WERI-Rb-1 (cell line): Measurements from ENCODE around the gene EDA.

ENCODE experiments used
- DNase-seq: peaks from one replicate; pipeline ENCODE4 v3.0.0-alpha.2; 2020
- H3K27ac ChIP-seq: fragments of 250-450 bp; sonication (Bioruptor Pico); 2 replicates; pipeline ENCODE4 v1.5.1; 2020; ENCODE audit warnings: mild to moderate bottlenecking, moderate library complexity
- H3K27me3 ChIP-seq: fragments of 250-450 bp; sonication (Bioruptor Pico); 2 replicates; pipeline ENCODE4 v1.5.1; 2021; ENCODE audit warnings: mild to moderate bottlenecking, low read depth, moderate library complexity; ENCODE audit not compliant: insufficient read depth, severe bottlenecking
- H3K36me3 ChIP-seq: fragments of 250-450 bp; sonication (Bioruptor Pico); 2 replicates; pipeline ENCODE4 v1.5.1; 2020; ENCODE audit warnings: mild to moderate bottlenecking, moderate library complexity
- H3K4me3 ChIP-seq: 2 replicates; pipeline ENCODE4 v1.5.1; 2011; ENCODE audit warnings: low read depth, mild to moderate bottlenecking, control low read depth, low read length
- H3K9me3 ChIP-seq: fragments of 250-450 bp; sonication (Bioruptor Pico); 2 replicates; pipeline ENCODE4 v1.5.1; 2021; ENCODE audit warnings: mild to moderate bottlenecking, moderate library complexity; ENCODE audit not compliant: severe bottlenecking
- TF ChIP-seq, protein P1 (sequence below): IDR thresholded peaks from 2 replicates; pipeline ENCODE4 v1.5.1; 2011; ENCODE audit warnings: low read depth, mild to moderate bottlenecking, control low read depth, inconsistent platforms, low read length

EDA gene

DNA sequence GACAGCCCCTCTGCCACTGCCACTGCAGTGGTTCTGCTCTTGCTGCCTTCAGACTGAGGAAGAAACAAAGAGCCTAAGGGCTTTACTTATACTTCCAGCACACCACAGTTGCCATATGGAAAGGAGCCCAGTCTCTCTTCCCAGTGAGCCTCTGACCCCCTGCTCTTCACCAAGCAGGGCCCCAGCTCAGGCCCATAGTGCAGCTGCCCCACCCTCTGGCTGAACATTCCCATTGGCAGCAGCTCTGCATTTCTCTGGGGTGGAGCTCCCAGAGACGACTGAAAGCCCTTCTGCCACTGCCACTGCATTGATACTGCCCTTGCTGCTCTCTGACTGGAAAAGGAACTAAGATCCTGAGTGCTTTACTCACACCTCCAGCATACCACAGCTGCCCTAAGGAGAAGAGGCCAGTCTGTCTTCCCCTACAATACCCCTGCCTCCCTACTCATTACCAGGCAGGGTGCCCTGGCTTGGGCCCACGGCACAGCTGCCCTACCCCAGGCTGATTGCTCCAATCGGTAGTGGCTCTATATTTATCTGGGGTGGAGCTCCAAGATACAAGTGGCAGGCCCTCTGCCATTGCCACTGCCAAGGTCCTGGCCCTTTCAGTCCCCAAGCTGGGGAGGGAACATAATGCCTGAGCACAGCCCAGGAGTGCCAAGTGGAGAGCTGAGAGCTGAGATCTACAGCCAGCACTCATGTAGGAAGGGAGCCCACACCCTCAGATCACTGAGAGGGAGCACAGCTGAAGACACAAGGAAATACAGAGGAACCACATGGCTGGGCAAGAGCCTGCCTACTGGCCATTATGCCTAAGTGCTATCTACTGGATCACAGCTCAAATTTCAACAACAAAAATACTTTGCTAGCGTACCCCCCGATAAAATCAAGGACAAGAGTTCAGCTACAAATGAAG lies 397.8 kb downstream of the EDA start:
- no peaks in the 10 kb centered on the region for H3K9me3 ChIP-seq
- H3K27me3 ChIP-seq: no peaks in the 10 kb centered on the region
- TF ChIP-seq, protein P1, sequence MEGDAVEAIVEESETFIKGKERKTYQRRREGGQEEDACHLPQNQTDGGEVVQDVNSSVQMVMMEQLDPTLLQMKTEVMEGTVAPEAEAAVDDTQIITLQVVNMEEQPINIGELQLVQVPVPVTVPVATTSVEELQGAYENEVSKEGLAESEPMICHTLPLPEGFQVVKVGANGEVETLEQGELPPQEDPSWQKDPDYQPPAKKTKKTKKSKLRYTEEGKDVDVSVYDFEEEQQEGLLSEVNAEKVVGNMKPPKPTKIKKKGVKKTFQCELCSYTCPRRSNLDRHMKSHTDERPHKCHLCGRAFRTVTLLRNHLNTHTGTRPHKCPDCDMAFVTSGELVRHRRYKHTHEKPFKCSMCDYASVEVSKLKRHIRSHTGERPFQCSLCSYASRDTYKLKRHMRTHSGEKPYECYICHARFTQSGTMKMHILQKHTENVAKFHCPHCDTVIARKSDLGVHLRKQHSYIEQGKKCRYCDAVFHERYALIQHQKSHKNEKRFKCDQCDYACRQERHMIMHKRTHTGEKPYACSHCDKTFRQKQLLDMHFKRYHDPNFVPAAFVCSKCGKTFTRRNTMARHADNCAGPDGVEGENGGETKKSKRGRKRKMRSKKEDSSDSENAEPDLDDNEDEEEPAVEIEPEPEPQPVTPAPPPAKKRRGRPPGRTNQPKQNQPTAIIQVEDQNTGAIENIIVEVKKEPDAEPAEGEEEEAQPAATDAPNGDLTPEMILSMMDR: peak; percentile 36; the same call in 1 of the 2 replicates
- no peak overlapping the region for H3K4me3 ChIP-seq
- peak; percentile 70 for DNase-seq
- no peaks in the 10 kb centered on the region for H3K36me3 ChIP-seq
- peak overlapping the region; percentile 58 for H3K27ac ChIP-seq

DNA sequence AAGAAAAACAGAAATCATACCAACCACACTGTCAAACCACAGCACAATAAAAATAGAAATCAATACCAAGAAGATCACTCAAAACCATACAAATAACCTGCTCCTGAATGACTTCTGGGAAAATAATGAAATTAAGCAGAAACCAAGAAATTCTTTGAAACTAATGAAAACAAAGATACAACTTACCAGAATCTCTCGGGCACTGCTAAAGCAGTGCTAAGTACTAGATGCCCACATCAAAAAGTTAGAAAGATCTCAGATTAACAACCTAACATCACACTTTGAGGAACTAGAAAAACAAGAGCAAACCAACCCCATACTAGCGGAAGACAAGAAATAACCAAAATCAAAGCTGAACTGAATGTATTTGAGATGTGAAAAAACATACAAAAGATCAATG lies 400.6 kb downstream of the EDA start:
- Histone ChIP-seq H3K27me3 (no peaks in the 10 kb centered on the region), H3K27ac (no peak overlapping the region), H3K9me3 (no peaks in the 10 kb centered on the region), H3K4me3 (no peak overlapping the region), H3K36me3 (no peaks in the 10 kb centered on the region)
- TF ChIP-seq, protein P1: no peak
- no peak for DNase-seq

DNA sequence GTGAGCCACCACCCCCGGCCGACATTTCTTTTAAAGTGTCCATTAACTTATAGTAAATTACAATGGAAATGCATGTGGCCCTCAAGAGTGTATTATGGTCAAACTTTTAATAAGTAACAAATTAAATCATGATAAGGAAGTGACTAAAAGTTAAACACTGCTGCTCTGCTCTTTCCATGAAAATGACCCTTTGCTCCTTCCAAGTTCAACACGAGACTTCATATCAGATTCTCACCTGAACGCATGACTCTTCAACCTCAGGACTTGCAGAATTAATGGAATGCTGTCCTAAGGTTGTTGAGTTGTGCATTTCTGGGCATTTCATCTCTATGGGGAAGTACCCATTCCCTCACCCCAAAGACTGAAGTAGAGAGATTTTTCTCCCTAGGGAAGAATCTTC lies 406.7 kb downstream of the EDA start:
- no peak for DNase-seq
- Histone ChIP-seq H3K27ac (no peak overlapping the region), H3K27me3 (no peaks in the 10 kb centered on the region), H3K9me3 (no peaks in the 10 kb centered on the region), H3K4me3 (no peak overlapping the region), H3K36me3 (no peaks in the 10 kb centered on the region)
- TF ChIP-seq, protein P1: no peak

DNA sequence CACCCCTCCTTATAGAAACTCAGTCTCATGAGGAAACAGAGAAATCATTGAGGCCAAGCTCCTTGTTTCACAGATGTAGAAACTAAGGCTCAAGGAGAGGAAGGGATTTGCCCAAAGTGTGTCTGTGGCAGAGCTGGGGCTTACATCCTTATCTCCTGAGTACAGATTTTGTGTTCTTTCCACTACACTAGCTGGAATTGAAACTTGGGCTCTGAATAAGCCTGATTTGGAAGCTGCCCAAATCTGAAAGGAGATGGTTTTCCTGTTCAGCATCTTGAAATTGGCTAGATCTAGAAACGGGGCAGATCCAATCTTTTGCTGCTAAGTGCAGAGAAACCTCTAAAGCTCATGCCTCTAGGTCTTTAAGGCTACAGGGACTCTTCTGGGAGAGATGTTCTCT lies 409.6 kb downstream of the EDA start:
- Histone ChIP-seq H3K27ac (no peak overlapping the region), H3K27me3 (no peaks in the 10 kb centered on the region), H3K9me3 (no peaks in the 10 kb centered on the region), H3K4me3 (no peak overlapping the region), H3K36me3 (no peaks in the 10 kb centered on the region)
- TF ChIP-seq, protein P1: no peak
- no peak for DNase-seq

DNA sequence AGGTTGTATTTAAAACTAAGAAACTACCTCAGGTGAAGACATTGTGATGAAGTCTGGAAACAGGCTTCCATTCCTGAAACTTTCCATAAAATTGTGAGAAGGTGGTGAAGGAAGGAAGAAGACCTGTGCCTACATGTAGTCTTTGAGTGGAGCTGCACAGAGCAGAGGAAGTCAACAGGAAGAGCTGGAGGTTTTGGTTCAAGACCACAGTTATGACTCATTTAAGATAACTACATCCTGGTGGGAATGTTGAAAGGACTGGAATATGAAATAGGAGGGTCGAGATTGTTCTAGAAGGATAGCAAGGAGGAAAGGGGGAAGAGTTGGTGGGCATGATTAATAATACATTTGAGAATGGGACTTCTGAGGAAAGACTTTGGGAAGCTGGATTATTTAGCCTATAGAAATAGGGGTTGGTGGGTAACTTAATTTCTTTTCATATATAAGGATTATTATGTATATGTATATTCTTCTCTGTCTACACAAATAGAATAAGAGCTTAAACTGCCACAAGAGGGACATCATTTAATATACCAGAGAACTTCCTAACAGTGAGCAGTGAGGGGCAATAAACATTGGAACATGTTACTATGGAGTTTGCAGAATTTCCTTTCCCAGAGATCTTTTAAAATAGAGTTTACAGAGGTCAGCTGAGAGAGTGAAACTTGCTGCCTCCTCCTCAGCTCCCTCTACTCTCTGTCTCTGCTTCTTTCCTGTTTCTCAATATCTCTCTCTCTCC lies 410.4 kb downstream of the EDA start:
- Histone ChIP-seq H3K9me3 (no peaks in the 10 kb centered on the region), H3K36me3 (no peaks in the 10 kb centered on the region), H3K4me3 (no peak overlapping the region), H3K27me3 (no peaks in the 10 kb centered on the region), H3K27ac (no peak overlapping the region)
- DNase-seq: no peak
- TF ChIP-seq, protein P1: no peak
